SU-DHL-6 (cell line): ENCODE measurements around the gene AGXT2.

Experiments
- H2AFZ ChIP-seq: fragments of 200-600 bp; sonication (generic); 2 replicates; pipeline ENCODE4 v1.6.1; 2014; ENCODE audit warnings: low read depth, mild to moderate bottlenecking, moderate library complexity, mixed read lengths, antibody characterized with exemption, low read length; ENCODE audit not compliant: severe bottlenecking
- H3F3A ChIP-seq: fragments of 200-600 bp; shearing (Covaris generic); 2 replicates; pipeline ENCODE4 v1.6.0; 2016; ENCODE audit warnings: antibody characterized with exemption, mild to moderate bottlenecking; ENCODE audit not compliant: insufficient read depth
- H3K27ac ChIP-seq: fragments of 200-600 bp; sonication (generic); 2 replicates; pipeline ENCODE4 v1.5.1; 2016; ENCODE audit warnings: low read depth, mild to moderate bottlenecking, low read length, moderate library complexity, mixed read lengths
- H3K27me3 ChIP-seq: fragments of 200-600 bp; sonication (generic), shearing (Covaris generic); 2 replicates; pipeline ENCODE4 v1.6.0; 2014; ENCODE audit warnings: mild to moderate bottlenecking, low read length
- H3K36me3 ChIP-seq: fragments of 200-600 bp; sonication (generic); 2 replicates; pipeline ENCODE4 v1.6.1; 2014; ENCODE audit warnings: mild to moderate bottlenecking, low read length, mixed read lengths
- H3K4me2 ChIP-seq: fragments of 300-600, 200-600 bp; shearing (Covaris generic), sonication (generic); 2 replicates; pipeline ENCODE4 v1.6.0; 2014; ENCODE audit warnings: low read length, low read depth, mild to moderate bottlenecking; ENCODE audit not compliant: poor library complexity, severe bottlenecking
- H3K4me3 ChIP-seq: fragments of 200-600 bp; sonication (generic); 2 replicates; pipeline ENCODE4 v1.5.1; 2014; ENCODE audit warnings: antibody characterized with exemption, low read length, mild to moderate bottlenecking, mixed read lengths; ENCODE audit not compliant: insufficient read depth, poor library complexity, severe bottlenecking
- H3K79me2 ChIP-seq: fragments of 200-600 bp; sonication (generic); 2 replicates; pipeline ENCODE4 v1.6.1; 2014; ENCODE audit warnings: mild to moderate bottlenecking, low read length, moderate library complexity; ENCODE audit not compliant: insufficient read depth
- H3K9ac ChIP-seq: fragments of 200-600 bp; sonication (generic); 2 replicates; pipeline ENCODE4 v1.7.0; 2014; ENCODE audit warnings: mild to moderate bottlenecking, low read length
- H3K9me2 ChIP-seq: fragments of 200-600 bp; sonication (generic); replicated peaks from 2 replicates; pipeline ENCODE4 v1.6.1; 2014; ENCODE audit warnings: low read length; ENCODE audit not compliant: insufficient read depth
- H3K9me3 ChIP-seq: fragments of 200-600 bp; sonication (generic); 2 replicates; pipeline ENCODE4 v1.6.1; 2014; ENCODE audit warnings: low read length, mixed read lengths; ENCODE audit not compliant: insufficient read depth
- H4K20me1 ChIP-seq: fragments of 200-600 bp; sonication (generic); 2 replicates; pipeline ENCODE4 v1.6.1; 2014; ENCODE audit warnings: low read depth, mild to moderate bottlenecking, antibody characterized with exemption, low read length, moderate library complexity, mixed read lengths
- CTCF ChIP-seq: fragments of 200-600 bp; sonication (generic); IDR thresholded peaks from one replicate; pipeline ENCODE4 v1.5.1; 2017; ENCODE audit warnings: antibody characterized with exemption, mild to moderate bottlenecking, low read length, moderate library complexity; ENCODE audit not compliant: insufficient read depth, poor library complexity, severe bottlenecking
- EZH2phosphoT487 ChIP-seq: fragments of 200-600 bp; sonication (generic), shearing (Covaris generic); conservative IDR thresholded peaks from 2 replicates; pipeline ENCODE4 v1.6.1; 2018; ENCODE audit warnings: mild to moderate bottlenecking, antibody characterized with exemption, low read length, moderate library complexity, mixed read lengths

AGXT2 gene

GRCh38 chr5:35012365-35012764, 35.4 kb downstream of the AGXT2 start:
- no peak overlapping the region for H2AFZ ChIP-seq
- no peaks in the 10 kb centered on the region for H3F3A ChIP-seq
- TF ChIP-seq EZH2phosphoT487 = no peak
- no peak for TF ChIP-seq CTCF
- H3K9me3 ChIP-seq = no peaks in the 10 kb centered on the region
- no peak overlapping the region for H3K4me2 ChIP-seq
- no peak overlapping the region for H3K27ac ChIP-seq
- H3K36me3 ChIP-seq = no peaks in the 10 kb centered on the region
- H3K9me2 ChIP-seq = no peaks in the 10 kb centered on the region
- H3K4me3 ChIP-seq = no peak overlapping the region
- H3K9ac ChIP-seq = no peak overlapping the region
- H4K20me1 ChIP-seq = no peaks in the 10 kb centered on the region
- no peaks in the 10 kb centered on the region for H3K27me3 ChIP-seq
- no peaks in the 10 kb centered on the region for H3K79me2 ChIP-seq

GRCh38 chr5:35010676-35011075, 37.1 kb downstream of the AGXT2 start:
- no peak overlapping the region for H3K4me2 ChIP-seq
- no peaks in the 10 kb centered on the region for H3K9me2 ChIP-seq
- H4K20me1 ChIP-seq = no peaks in the 10 kb centered on the region

GRCh38 chr5:35009657-35010056, 38.1 kb downstream of the AGXT2 start:
- Histone ChIP-seq H4K20me1 (no peaks in the 10 kb centered on the region), H3K27ac (no peak overlapping the region), H3F3A (no peaks in the 10 kb centered on the region), H3K9me3 (no peaks in the 10 kb centered on the region), H3K27me3 (no peaks in the 10 kb centered on the region), H3K9me2 (no peaks in the 10 kb centered on the region), H3K9ac (no peak overlapping the region), H3K79me2 (no peaks in the 10 kb centered on the region), H2AFZ (no peak overlapping the region), H3K36me3 (no peaks in the 10 kb centered on the region), H3K4me3 (no peak overlapping the region), H3K4me2 (no peak overlapping the region)
- TF ChIP-seq EZH2phosphoT487 = no peak

More at GRCh38 chr5:35010676-35011075, 37.1 kb downstream of the AGXT2 start:
- Histone ChIP-seq H3F3A (no peaks in the 10 kb centered on the region), H3K9me3 (no peaks in the 10 kb centered on the region), H3K4me3 (no peak overlapping the region), H3K36me3 (no peaks in the 10 kb centered on the region), H3K27me3 (no peaks in the 10 kb centered on the region), H3K9ac (no peak overlapping the region), H3K79me2 (no peaks in the 10 kb centered on the region), H3K27ac (no peak overlapping the region), H2AFZ (no peak overlapping the region)
- TF ChIP-seq EZH2phosphoT487 (no peak), CTCF (no peak)

GRCh38 chr5:35009019-35009418, 38.7 kb downstream of the AGXT2 start:
- no peak overlapping the region for H3K4me3 ChIP-seq
- H3K4me2 ChIP-seq = no peak overlapping the region
- no peaks in the 10 kb centered on the region for H3K9me3 ChIP-seq
- H4K20me1 ChIP-seq = no peaks in the 10 kb centered on the region
- no peaks in the 10 kb centered on the region for H3K79me2 ChIP-seq
- H3K27me3 ChIP-seq = no peaks in the 10 kb centered on the region
- H3K27ac ChIP-seq = no peak overlapping the region
- no peak overlapping the region for H3K9ac ChIP-seq
- H3F3A ChIP-seq = no peaks in the 10 kb centered on the region
- no peaks in the 10 kb centered on the region for H3K9me2 ChIP-seq
- H3K36me3 ChIP-seq = no peaks in the 10 kb centered on the region
- TF ChIP-seq EZH2phosphoT487 (no peak), CTCF (no peak)
- H2AFZ ChIP-seq = no peak overlapping the region
